NCI-H2081 (cell line): Measurements from ENCODE around the gene CSGALNACT2.

Experiments
- DNase-seq, 2 experiments: peaks; one replicate each; lab custom pipeline; 2025; lab: John Stamatoyannopoulos, UW

The CSGALNACT2 gene

GRCh38 chr10:43202657-43203447, 64.6 kb downstream of the CSGALNACT2 start:
- DNase-seq = no peak

GRCh38 chr10:43203448-43204041, 65.3 kb downstream of the CSGALNACT2 start:
- DNase-seq = no peak

GRCh38 chr10:43204042-43204942, 66.0 kb downstream of the CSGALNACT2 start:
- no peak for DNase-seq

GRCh38 chr10:43204943-43205671, 66.9 kb downstream of the CSGALNACT2 start:
- peak; percentile 11 to 19 for DNase-seq

GRCh38 chr10:43205681-43206390, 67.6 kb downstream of the CSGALNACT2 start:
- DNase-seq = no peak

- DNase-seq = no peak
Measured at GRCh38 chr10:43206391-43207235, 68.4 kb downstream of the CSGALNACT2 start.

- DNase-seq = no peak
Measured at GRCh38 chr10:43208147-43209073, 70.2 kb downstream of the CSGALNACT2 start.

GRCh38 chr10:43209074-43209455, 70.8 kb downstream of the CSGALNACT2 start:
- no peak for DNase-seq

GRCh38 chr10:43209651-43210141, 71.5 kb downstream of the CSGALNACT2 start:
- DNase-seq = no peak

- no peak for DNase-seq
Measured at GRCh38 chr10:43210556-43210955, 72.3 kb downstream of the CSGALNACT2 start.

- no peak for DNase-seq
Measured at GRCh38 chr10:43211030-43211429, 72.8 kb downstream of the CSGALNACT2 start.

- no peak for DNase-seq
Measured at GRCh38 chr10:43211431-43212042, 73.3 kb downstream of the CSGALNACT2 start.

GRCh38 chr10:43212043-43212721, 73.9 kb downstream of the CSGALNACT2 start:
- no peak for DNase-seq

- DNase-seq = no peak
Measured at GRCh38 chr10:43214071-43214955, 76.1 kb downstream of the CSGALNACT2 start.

- peak in 1 of 2 experiments; percentile 32 for DNase-seq
Measured at GRCh38 chr10:43214956-43215561, 76.8 kb downstream of the CSGALNACT2 start.

GRCh38 chr10:43215758-43216455, 77.7 kb downstream of the CSGALNACT2 start:
- no peak for DNase-seq
